Limb (tissue), 2 donors: ENCODE measurements around the gene NDUFA7.
"Not testable (repeated sequence)": the region's sequence is repeated elsewhere in the genome, so short reads cannot be mapped to it uniquely, and the experiment has no call there.

Experiments used
- DNase-seq, 2 donors: peaks; one replicate each; pipeline ENCODE4 v3.0.0-alpha.2; 2016; ENCODE audit errors: extremely low spot score in 2 of 2

Gene NDUFA7

DNA sequence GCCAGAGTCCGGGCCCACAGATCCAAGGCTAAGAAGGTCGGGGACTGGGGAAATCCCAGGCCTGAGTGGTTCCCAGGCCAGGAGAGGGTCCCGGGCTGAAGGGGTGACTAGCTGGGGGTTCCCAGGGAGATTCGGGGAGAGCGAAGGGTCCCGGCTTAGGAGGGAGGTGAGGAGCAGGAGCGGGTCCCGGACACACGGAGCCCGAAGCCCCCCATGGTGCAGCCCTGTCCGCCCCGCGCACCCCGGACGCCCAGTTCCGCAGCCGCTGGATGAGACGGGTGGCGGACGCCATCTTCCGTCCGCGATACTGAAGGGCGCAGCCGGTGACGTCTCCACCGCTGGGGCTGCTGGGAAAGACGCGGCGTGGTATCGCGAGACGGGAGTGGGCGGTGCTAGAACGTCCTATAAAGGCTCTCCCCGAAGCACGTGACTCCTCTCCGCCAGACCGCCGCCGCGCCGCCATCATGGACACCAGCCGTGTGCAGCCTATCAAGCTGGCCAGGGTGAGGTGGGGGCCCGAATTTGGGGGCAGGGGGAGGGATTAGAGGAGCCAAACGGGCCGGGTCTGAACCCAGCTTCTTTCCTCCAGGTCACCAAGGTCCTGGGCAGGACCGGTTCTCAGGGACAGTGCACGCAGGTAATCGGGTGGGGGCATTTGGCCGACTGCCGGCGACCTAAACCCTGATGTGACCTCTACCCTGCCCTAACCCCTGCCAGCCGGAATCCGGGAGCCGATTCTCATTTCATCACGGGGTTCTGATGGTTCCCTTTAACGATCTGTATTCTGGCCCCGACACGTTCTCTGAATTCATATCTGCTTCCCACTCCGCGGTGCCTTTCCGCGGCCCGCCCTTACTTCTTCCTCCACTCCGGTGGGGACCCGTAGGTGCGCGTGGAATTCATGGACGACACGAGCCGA, at the start of gene NDUFA7, which contains the start of gene RPS28:
TSS of gene NDUFA7 (minus strand) at position 309 of the 919 bp plus-strand sequence. CDS start at position 292, 17 bp downstream.
TSS of gene RPS28 (plus strand) at position 430 of the 919 bp plus-strand sequence. CDS start at position 465, 35 bp downstream.
- DNase-seq: peak; percentile 97 to 99

DNA sequence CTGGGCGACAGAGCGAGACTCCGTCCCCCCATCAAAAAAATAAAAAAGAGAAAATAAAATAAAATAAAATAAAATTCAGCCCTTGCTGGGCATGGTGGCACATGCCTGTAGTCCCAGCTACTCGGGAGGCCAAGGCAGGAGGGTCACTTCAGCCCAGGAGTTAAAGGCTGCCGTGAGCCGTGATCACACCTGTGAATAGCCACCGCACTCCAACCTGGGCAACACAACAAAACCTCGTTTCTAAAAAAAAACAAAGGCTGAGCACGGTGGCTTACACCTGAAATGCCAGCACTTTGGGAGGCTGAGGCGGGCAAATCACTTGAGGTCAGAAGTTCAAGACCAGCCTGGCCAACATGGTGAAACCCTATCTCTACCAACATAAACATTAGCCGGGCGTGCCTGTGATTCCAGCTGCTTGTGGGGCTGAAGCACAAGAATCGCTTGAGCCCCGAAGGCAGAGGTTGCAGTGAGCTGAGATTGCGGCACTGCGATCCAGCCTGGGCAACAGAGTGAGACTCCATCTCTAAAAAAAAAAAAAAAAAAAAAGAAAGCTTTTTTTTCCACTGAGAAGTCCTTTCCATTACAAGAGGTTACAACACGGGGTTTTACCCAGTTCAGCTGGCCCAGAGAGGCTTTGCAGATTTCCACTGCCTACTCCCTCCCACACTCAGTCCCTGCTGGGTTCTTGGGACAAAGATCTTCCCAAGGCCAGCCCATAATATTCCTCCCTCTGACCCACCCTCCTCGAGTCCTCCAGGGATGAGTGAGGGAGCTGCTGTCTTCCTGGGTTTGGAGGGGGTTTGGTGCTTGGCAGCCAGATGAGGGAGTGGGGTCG, 49.2 kb upstream of the NDUFA7 start:
- DNase-seq: no peak

DNA sequence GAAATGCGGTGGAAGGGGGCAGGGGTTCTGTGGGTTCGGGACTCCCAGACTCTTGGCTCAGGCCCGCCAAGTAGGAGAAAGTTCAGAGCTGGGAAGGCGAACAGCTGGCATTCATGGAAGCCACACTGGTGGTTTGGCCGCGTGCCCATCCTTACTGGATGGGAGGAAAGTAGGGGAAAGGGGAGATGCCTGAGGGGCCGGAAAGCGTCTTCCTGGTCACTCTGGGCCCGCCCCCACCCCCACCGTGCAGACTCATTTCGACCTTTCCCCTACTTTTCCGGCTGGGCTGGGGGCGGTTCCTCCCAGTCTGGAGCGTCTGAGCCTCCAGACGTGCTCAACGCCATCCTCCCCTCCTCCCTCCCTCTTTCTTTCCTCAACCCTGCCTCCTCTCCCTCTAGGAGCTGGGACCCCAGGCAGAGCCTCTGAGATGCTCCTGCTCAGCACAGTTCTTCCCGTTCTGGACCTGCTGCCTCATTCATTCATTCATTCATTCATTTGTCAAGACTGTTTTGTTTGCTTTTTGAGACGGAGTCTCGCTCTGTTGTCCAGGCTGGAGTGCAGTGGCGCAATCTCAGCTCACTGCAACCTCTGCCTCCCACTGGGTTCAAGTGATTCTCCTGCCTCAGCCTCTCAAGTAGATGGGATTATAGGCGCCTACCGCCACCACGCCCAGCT, 46.3 kb upstream of the NDUFA7 start:
- DNase-seq: peak; percentile 91 to 94

DNA sequence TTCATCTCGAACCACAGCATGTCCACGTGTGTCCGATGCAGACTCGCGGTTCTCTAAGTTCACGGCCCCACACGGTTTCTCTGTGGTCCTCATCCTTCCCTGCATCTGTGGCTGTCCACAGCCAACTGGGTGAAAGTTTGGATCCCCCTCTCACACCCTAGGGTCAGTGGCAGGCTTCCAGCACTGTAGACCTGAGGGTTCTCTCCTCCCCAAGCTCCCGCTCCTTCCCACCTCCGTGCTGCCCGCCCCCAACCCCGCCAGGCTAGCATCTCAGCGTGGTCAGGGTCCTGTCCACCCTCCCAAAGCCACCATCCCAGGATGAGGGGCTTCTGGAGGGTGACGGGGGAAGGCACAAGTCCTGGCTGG, 45.8 kb upstream of the NDUFA7 start:
- DNase-seq: no peak

DNA sequence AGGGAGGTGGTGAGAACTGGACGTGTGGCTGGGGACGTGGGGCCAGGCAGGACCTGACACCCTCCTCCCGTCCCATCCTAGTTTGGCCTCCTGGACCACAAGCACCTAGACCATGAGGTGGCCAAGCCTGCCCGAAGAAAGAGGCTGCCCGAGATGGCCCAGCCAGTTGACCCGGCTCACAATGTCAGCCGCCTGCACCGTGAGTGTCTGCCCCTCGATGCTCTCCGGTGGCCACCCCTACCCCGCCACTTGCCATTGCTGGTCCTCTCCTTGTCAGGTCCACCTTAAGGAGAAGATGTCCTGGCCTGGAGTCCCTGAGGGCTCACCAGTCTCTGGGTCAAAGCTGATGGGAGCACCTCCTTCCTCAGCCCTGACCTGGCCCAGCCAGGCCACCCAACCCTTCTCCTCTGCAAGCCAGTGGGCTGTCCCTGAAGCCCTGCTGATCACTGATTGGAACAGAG, 45.0 kb upstream of the NDUFA7 start:
- DNase-seq: no peak

GRCh38 chr19:8363803-8364771, 42.9 kb upstream of the NDUFA7 start, which contains the start of gene ANGPTL4:
TSS of gene ANGPTL4 (plus strand) at chr19:8364155. CDS start at chr19:8364322, 167 bp downstream.
- peak in 1 of 2 donors; percentile 78 for DNase-seq

- peak; percentile 76 to 83 for DNase-seq
These were observed 41.0 kb upstream of the NDUFA7 start for GRCh38 chr19:8361921-8362793.

DNA sequence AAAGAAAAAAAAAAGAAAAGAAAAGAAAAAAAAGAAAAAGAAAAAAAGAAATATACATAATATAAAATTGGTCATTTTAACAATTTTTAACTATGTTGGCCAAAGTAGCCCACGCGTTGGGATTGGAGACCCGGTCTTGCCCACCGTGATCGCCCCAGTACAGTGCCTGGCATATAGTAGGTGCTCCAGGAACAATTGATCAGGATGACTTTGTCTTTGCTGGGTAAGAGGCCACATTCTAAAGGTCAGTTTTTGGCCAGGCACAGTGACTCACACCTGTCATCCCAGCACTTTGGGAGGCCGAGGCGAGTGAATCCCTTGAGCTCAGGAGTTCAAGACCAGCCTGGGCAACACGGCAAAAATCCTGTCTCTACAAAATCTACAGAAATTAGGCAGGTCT, 39.0 kb upstream of the NDUFA7 start:
- no peak for DNase-seq

DNA sequence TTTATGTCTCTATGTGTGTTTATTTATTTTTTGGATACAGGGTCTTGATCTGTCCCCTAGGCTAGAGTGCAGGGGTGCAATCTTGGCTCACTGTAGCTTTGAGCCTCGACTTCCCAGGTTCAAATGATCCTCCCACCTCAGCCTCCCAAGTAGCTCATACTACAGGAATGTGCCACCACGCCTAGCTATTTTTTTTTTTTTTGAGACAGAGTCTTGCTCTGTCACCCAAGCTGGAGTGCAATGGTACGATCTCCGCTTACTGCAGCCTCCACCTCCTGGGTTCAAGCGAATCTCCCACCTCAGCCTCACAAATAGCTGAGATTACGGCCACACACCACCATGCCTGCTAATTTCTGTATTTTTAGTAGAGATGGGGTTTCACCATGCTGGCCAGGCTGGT, 37.8 kb upstream of the NDUFA7 start:
- no peak for DNase-seq

DNA sequence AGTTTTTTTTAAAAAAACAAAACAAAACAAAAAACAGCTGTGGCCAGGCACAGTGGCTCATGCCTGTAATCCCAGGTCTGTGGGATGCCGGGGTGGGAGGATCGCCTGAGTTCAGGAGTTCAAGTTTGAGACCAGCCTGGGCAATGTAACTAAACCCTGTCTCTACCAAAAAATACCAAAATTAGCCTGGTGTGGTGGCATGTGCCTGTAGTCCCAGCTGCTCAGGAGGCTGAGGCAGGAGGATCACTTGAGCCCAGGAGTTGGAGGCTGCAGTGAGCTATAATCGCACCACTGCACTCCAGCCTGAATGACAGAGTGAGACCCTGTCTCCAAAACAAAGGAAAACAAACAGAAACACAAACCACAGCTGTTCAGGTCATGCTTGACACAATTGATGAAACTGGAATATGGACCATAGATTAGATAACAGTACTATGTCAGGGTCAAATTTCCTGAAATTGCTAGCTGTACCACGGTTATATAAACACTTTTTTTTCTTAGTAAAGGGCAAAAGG, 35.9 kb upstream of the NDUFA7 start:
- no peak for DNase-seq

- no peak for DNase-seq
These were observed 34.6 kb upstream of the NDUFA7 start for GRCh38 chr19:8355631-8356402.

DNA sequence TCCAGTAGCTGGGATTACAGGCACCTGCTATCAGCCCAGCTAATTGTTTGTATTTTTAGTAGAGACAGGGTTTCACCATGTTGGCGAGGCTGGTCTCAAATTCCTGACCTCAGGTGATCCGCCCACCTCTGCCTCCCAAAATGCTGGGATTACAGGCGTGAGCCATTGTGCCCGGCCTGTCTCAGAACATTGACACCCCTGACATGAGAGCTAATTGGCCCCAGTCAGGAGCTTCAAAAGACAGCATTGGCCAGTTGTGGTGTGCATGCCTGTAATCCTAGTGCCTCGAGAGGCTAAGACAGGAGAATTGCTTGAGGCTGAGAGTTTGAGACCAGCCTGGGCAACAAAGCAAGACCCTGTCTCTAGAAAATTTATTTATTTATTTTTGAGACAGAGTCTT, 31.7 kb upstream of the NDUFA7 start:
- not testable (repeated sequence) for DNase-seq

DNA sequence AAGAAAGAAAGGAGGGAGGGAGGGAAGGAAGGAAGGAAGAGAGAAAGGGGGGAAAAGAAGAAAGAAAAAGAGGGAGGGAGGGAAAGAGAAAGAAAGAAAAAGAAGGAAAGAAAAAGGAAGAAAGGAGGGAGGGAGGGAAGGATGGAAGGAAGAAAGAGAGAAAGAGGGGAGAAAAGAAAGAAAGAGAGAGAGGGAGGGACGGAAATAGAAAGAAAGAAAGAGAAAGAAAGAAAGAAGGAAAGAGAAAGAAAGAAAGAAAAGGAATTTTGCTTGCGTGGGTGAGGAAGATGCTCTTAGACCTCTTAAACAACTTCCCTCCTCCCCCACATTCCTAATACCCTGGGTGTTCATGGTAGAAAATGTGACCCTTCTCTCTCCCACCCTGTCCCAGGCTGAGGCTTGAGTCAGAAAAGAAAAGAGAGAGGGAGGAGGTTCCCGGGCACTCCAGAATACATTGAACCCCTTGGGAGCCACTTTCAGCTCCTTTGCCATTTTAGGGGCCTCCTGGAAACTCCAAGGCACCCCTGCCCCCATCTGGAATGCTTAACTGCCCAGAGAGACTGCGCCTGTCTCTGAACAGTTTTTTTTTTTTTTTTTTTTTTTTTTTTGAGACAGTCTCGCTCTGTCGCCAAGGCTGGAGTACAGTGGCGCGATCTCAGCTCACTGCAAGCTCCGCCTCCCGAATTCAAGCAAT, 31.1 kb upstream of the NDUFA7 start:
- DNase-seq: no peak

GRCh38 chr19:8349629-8350372, 28.6 kb upstream of the NDUFA7 start:
- DNase-seq: not testable (repeated sequence)

DNA sequence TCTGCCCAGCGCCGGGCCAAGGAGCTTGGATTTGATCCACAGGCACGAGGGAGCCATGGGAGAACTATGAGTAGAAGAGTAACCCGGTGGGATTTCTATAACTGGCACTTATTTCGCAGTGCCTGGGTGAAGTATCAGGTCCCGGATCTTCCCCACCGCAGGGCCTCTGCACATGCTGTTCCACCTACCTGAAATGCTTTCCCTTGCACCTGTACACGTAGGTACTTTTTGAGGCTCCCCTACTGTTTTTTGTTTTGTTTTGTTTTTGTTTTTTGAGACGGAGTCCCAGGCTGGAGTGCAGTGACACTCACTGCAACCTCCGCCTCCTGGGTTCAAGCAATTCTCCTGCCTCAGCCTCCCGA, 22.3 kb upstream of the NDUFA7 start:
- no peak for DNase-seq

DNA sequence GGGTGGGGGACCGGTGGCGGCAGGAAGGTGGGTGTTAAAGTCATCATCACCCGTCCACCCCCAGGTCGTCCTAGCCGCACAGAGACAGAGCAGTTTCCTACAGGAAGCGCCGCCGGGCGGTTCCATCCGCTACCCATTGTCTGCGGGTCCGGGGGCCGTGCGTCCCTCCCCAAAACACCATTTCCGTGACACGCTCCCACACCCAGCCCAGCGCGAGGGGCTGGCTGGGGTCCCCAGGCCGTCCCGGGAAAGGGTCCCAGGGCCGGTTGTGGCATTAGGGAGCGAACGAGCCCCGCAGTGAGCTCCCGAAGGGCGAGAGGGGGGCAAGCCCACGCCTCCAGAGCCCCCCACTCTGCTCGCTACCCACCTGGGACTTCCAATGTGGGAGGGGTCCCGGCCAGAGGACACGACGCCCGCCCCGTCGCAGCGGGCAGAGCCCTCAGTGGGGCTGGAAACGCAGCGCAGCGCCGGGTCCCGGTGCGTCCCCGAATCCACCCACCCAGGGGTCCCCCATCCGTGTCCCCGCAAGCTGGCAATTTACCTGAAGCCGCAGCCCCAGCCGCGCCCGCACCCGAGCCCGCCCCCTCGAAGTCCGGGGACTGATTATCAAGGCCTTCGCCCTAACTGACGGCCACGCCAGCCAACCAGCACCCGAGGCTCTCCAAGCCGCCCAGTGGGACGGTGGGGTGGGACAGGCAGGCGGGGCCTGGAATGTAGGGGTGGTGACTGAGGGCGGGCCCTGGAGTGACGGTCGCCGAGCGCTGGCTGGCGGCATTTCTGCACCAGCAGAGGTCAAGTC, 21.7 kb upstream of the NDUFA7 start, which contains the start of gene KANK3:
TSS of gene KANK3 (minus strand) at position 579 of the 799 bp plus-strand sequence. CDS start 5,434 bp downstream, outside the sequence.
- peak; percentile 63 to 86 for DNase-seq
